KMS-11 (cell line): ENCODE measurements around the gene ATP8B1.

Source experiments
- H2AFZ ChIP-seq: fragments of 200-600 bp; sonication (generic); 2 replicates; pipeline ENCODE4 v1.6.1; 2016; ENCODE audit warnings: antibody characterized with exemption, mixed run types, low read depth
- H3K27ac ChIP-seq: fragments of 200-600 bp; sonication (generic); 2 replicates; pipeline ENCODE4 v1.6.1; 2016; ENCODE audit warnings: mild to moderate bottlenecking, mixed run types
- H3K27me3 ChIP-seq: fragments of 200-600 bp; sonication (generic); 2 replicates; pipeline ENCODE4 v1.6.1; 2017; ENCODE audit warnings: mild to moderate bottlenecking, low read depth, mixed run types, moderate library complexity; ENCODE audit not compliant: insufficient read depth
- H3K36me3 ChIP-seq: fragments of 200-600 bp; sonication (generic); 2 replicates; pipeline ENCODE4 v1.6.1; 2017; ENCODE audit warnings: mild to moderate bottlenecking, mixed run types; ENCODE audit not compliant: insufficient read depth
- H3K4me1 ChIP-seq: fragments of 200-600 bp; sonication (generic); 2 replicates; pipeline ENCODE4 v1.6.1; 2016; ENCODE audit warnings: mild to moderate bottlenecking, low read depth, mixed run types; ENCODE audit not compliant: poor library complexity, severe bottlenecking
- H3K4me2 ChIP-seq: fragments of 200-600 bp; sonication (generic); 2 replicates; pipeline ENCODE4 v1.7.0; 2016; ENCODE audit warnings: mild to moderate bottlenecking, mixed run types
- H3K4me3 ChIP-seq: fragments of 200-600 bp; sonication (generic); IDR thresholded peaks from 2 replicates; pipeline ENCODE4 v1.6.1; 2017; ENCODE audit warnings: low read depth, low read length, mixed read lengths; ENCODE audit not compliant: insufficient read depth
- H3K79me2 ChIP-seq: fragments of 200-600 bp; sonication (generic); 2 replicates; pipeline ENCODE4 v1.6.1; 2016; ENCODE audit warnings: low read depth, mixed run types; ENCODE audit not compliant: insufficient read depth
- H3K9ac ChIP-seq: fragments of 200-600 bp; sonication (generic); 2 replicates; pipeline ENCODE4 v1.6.1; 2016; ENCODE audit warnings: mild to moderate bottlenecking, mixed run types
- H4K20me1 ChIP-seq: fragments of 200-600 bp; sonication (generic); 2 replicates; pipeline ENCODE4 v1.6.1; 2016; ENCODE audit warnings: mild to moderate bottlenecking, mixed run types; ENCODE audit not compliant: insufficient read depth
- TF ChIP-seq, protein P1 (sequence below): fragments of 200-600 bp; sonication (generic); conservative IDR thresholded peaks from 2 replicates; pipeline ENCODE4 v1.6.1; 2017; ENCODE audit warnings: low read depth, mild to moderate bottlenecking, antibody characterized with exemption, low read length, moderate library complexity, mixed read lengths

ATP8B1 gene

DNA sequence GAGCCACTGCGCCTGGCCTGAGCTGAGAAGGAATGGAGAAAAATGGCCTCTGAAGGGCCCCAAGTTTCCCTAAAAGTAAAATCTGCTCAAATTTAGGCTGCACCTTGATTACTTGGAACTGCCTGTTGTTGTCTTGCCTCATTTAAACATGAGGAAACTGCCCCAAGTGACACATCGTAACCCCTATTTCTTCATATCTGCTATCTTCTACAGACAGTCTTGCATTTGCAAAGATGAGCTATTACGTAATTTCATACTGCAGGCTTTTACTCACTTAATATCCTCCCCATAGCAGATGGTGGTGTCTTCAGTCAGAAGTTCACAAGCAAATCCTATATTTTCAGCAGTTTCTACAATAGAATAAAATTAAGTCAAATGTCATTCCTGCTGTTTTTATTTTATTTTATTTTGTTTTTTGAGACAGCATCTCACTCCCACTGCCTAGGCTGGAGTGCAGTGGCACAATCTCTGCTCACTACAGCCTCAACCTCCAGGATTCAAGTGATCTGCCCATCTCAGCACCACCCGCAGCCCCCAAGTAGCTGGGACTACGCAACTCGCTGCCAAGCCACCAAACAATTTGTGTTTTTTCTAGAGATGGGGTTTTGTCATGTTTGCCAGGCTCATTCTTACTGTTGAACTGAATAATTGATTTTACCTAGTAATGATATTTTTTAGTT is 136.2 kb downstream of the ATP8B1 start:
- no peaks in the 10 kb centered on the region for H3K79me2 ChIP-seq
- H3K36me3 ChIP-seq, result no peaks in the 10 kb centered on the region
- H3K4me1 ChIP-seq, result no peaks in the 10 kb centered on the region
- H4K20me1 ChIP-seq, result no peaks in the 10 kb centered on the region
- H3K4me2 ChIP-seq, result no peak overlapping the region
- H3K9ac ChIP-seq, result no peak overlapping the region
- no peak overlapping the region for H3K27ac ChIP-seq
- TF ChIP-seq, protein P1, sequence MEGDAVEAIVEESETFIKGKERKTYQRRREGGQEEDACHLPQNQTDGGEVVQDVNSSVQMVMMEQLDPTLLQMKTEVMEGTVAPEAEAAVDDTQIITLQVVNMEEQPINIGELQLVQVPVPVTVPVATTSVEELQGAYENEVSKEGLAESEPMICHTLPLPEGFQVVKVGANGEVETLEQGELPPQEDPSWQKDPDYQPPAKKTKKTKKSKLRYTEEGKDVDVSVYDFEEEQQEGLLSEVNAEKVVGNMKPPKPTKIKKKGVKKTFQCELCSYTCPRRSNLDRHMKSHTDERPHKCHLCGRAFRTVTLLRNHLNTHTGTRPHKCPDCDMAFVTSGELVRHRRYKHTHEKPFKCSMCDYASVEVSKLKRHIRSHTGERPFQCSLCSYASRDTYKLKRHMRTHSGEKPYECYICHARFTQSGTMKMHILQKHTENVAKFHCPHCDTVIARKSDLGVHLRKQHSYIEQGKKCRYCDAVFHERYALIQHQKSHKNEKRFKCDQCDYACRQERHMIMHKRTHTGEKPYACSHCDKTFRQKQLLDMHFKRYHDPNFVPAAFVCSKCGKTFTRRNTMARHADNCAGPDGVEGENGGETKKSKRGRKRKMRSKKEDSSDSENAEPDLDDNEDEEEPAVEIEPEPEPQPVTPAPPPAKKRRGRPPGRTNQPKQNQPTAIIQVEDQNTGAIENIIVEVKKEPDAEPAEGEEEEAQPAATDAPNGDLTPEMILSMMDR, result no peak
- H2AFZ ChIP-seq, result no peak overlapping the region
- no peak overlapping the region for H3K4me3 ChIP-seq
- no peaks in the 10 kb centered on the region for H3K27me3 ChIP-seq

DNA sequence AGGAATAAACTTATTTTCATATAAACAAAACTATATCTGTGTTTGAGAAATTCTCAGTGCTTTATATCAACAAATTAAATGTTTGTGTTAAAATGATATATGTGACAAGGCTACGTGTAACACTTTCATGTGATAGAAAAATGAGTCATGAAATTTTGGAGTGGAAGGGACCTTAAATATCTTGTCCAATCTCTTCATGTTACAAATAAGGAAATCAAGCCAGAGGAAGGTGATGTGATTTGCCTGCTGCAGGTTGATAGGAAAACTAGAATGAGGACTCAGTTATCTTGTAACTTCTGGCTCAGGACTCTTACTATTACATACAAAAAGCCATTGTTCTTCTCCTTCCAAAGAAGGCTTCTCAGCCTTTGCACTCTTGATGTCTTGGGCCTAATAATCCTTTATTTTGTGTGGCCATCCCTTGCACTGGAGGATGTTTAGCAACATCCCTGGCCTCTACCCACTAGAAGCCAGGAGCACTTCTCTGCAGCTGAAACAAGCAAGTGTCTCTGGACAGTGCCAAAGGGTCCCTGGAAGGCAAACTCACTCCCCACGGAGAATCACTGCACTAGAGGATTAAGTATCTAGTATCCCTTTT is 138.4 kb downstream of the ATP8B1 start:
- H2AFZ ChIP-seq, result no peak overlapping the region
- no peak overlapping the region for H3K4me2 ChIP-seq
- TF ChIP-seq, protein P1, result no peak
- no peak overlapping the region for H3K4me3 ChIP-seq
- no peak overlapping the region for H3K27ac ChIP-seq
- H3K9ac ChIP-seq, result no peak overlapping the region
- no peaks in the 10 kb centered on the region for H4K20me1 ChIP-seq
- no peaks in the 10 kb centered on the region for H3K4me1 ChIP-seq
- H3K36me3 ChIP-seq, result no peaks in the 10 kb centered on the region
- no peaks in the 10 kb centered on the region for H3K27me3 ChIP-seq
- no peaks in the 10 kb centered on the region for H3K79me2 ChIP-seq

DNA sequence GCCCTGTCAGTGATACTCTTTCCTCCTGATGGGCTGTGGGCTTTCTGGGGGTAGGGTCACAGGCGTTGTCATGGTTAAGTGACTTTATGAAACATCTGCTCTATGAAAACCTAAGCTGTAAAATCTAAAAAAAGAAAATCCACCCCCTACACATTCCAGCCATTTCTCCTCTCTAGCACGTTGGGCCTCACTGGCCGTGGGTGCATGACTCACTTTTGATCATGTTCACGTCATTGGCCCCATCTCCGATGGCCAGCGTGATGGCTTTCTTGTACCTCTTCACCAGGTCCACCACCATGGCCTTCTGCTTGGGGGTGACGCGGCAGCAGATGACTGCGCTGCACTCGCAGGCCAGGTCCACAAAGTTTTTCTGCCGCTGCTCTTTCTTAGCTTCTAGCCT is 142.2 kb downstream of the ATP8B1 start:
- Histone ChIP-seq H3K9ac (no peak overlapping the region), H4K20me1 (no peaks in the 10 kb centered on the region), H3K4me2 (no peak overlapping the region), H3K36me3 (no peaks in the 10 kb centered on the region), H3K4me1 (no peaks in the 10 kb centered on the region), H3K4me3 (no peak overlapping the region), H3K79me2 (no peaks in the 10 kb centered on the region), H3K27ac (no peak overlapping the region), H3K27me3 (no peaks in the 10 kb centered on the region), H2AFZ (no peak overlapping the region)
- TF ChIP-seq, protein P1, result no peak

DNA sequence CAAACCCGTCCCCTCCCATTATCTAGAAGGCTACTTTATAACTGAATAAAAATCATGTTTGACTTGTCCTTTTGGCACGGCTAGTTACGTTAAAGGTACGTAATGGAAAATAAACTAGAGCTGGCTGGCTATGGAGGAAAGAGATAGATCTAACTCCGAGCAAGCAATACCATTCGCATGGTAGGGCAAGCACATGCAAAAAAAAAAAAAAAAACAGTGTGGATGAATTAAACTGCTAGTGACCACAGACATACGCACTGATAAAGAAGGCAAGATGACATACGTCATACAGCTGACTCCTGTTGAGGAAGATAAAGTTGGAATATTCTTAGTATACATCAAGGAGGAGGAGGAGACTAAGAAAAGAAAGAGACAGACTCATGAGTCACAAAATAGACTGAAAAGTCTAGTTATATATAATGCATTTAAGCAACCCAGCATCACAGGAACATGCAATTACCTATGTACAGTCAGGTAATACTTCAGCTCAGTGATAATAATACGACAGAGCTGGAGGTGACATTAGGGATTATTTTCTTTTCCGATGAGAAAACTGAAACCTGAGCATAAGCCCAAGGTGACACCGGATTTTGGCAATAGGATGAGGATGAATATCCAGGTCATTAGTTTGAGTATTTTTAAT is 143.5 kb downstream of the ATP8B1 start:
- H4K20me1 ChIP-seq, result no peaks in the 10 kb centered on the region
- H3K4me2 ChIP-seq, result no peak overlapping the region
- no peaks in the 10 kb centered on the region for H3K4me1 ChIP-seq
- H3K9ac ChIP-seq, result no peak overlapping the region
- TF ChIP-seq, protein P1, result no peak
- no peak overlapping the region for H2AFZ ChIP-seq
- no peaks in the 10 kb centered on the region for H3K27me3 ChIP-seq
- H3K79me2 ChIP-seq, result no peaks in the 10 kb centered on the region
- H3K27ac ChIP-seq, result no peak overlapping the region
- no peaks in the 10 kb centered on the region for H3K36me3 ChIP-seq
- H3K4me3 ChIP-seq, result no peak overlapping the region
